Liver (tissue), 9 donors: ENCODE results near the gene GRIP2. TPM values are rescaled to one million over a fixed set of nuclear protein-coding genes. Genes with fewer than 3 reads are reported as not detected.

ENCODE experiments used
- DNase-seq: peaks from one replicate; pipeline ENCODE4 v3.0.0-alpha.2; 2017; ENCODE audit warnings: low spot score
- H3K27ac ChIP-seq, 2 donors: one replicate each; pipeline ENCODE4 v1.7.0; 2013; ENCODE audit warnings: inconsistent platforms in 2 of 2, low read length in 2 of 2, control low read depth in 1 of 2, low read depth in 1 of 2, mild to moderate bottlenecking in 1 of 2
- H3K27me3 ChIP-seq, 4 donors: one replicate each; pipeline versions ENCODE4 v1.6.1 to v1.7.0; 2013; ENCODE audit warnings: low read length in 3 of 4, inconsistent platforms in 1 of 4, mild to moderate bottlenecking in 1 of 4, moderate library complexity in 1 of 4; ENCODE audit not compliant: control insufficient read depth in 4 of 4, insufficient read depth in 4 of 4
- H3K36me3 ChIP-seq, 4 donors: one replicate each; pipeline versions ENCODE4 v1.6.1 to v1.7.0; 2013; ENCODE audit warnings: low read length in 3 of 4, mild to moderate bottlenecking in 3 of 4, low read depth in 1 of 4, moderate library complexity in 1 of 4; ENCODE audit not compliant: control insufficient read depth in 4 of 4, insufficient read depth in 3 of 4
- H3K4me1 ChIP-seq, 4 donors: one replicate each; pipeline versions ENCODE4 v1.6.1 to v1.7.0; 2013; ENCODE audit warnings: low read length in 3 of 4, mild to moderate bottlenecking in 3 of 4, moderate library complexity in 1 of 4; ENCODE audit not compliant: control insufficient read depth in 4 of 4, insufficient read depth in 4 of 4
- H3K4me3 ChIP-seq, 3 donors: one replicate each; pipeline versions ENCODE4 v1.6.1 to v1.7.0; 2013; ENCODE audit warnings: low read length in 3 of 3, control low read depth in 1 of 3, low read depth in 1 of 3, mild to moderate bottlenecking in 1 of 3
- H3K9ac ChIP-seq, 2 donors: one replicate each; pipeline ENCODE4 v1.7.0; 2013; ENCODE audit warnings: low read length in 2 of 2, mild to moderate bottlenecking in 2 of 2, moderate library complexity in 2 of 2, control low read depth in 1 of 2, low read depth in 1 of 2
- H3K9me3 ChIP-seq, 4 donors: one replicate each; pipeline versions ENCODE4 v1.6.1 to v1.7.0; 2013; ENCODE audit warnings: low read length in 3 of 4; ENCODE audit not compliant: control insufficient read depth in 4 of 4
- ATF3 ChIP-seq: IDR thresholded peaks from 2 replicates; pipeline ENCODE4 v1.6.1; 2016; ENCODE audit warnings: antibody characterized with exemption
- EGR1 ChIP-seq, 2 donors: IDR thresholded peaks; 2 replicates each; pipeline ENCODE4 v1.6.1; 2016 to 2018; ENCODE audit warnings: antibody characterized with exemption in 2 of 2, low read depth in 2 of 2
- FOXA1 ChIP-seq: IDR thresholded peaks from 2 replicates; pipeline ENCODE4 v1.6.1; 2016; ENCODE audit warnings: antibody characterized with exemption
- FOXA2 ChIP-seq: IDR thresholded peaks from 2 replicates; pipeline ENCODE4 v1.6.1; 2016; ENCODE audit warnings: antibody characterized with exemption
- GABPA ChIP-seq, 2 donors: IDR thresholded peaks in 1 of 2; conservative IDR thresholded peaks in 1 of 2; 2 replicates each; pipeline ENCODE4 v1.6.1; 2016; ENCODE audit warnings: antibody characterized with exemption in 2 of 2, mild to moderate bottlenecking in 1 of 2, moderate library complexity in 1 of 2
- HNF4A ChIP-seq, 2 donors: conservative IDR thresholded peaks; 2 replicates each; pipeline ENCODE4 v1.6.1; 2016; ENCODE audit warnings: antibody characterized with exemption in 2 of 2, mild to moderate bottlenecking in 2 of 2
- HNF4G ChIP-seq: IDR thresholded peaks from 2 replicates; pipeline ENCODE4 v1.6.1; 2016; ENCODE audit warnings: antibody characterized with exemption
- JUND ChIP-seq, 2 donors: IDR thresholded peaks; 2 replicates each; pipeline ENCODE4 v1.6.1; 2016; ENCODE audit warnings: antibody characterized with exemption in 2 of 2
- MAX ChIP-seq: IDR thresholded peaks from 2 replicates; pipeline ENCODE4 v1.6.1; 2016; ENCODE audit warnings: antibody characterized with exemption
- NR2F2 ChIP-seq: IDR thresholded peaks from 2 replicates; pipeline ENCODE4 v1.6.1; 2016; ENCODE audit warnings: antibody characterized with exemption
- RAD21 ChIP-seq, 2 donors: IDR thresholded peaks; 2 replicates each; pipeline ENCODE4 v1.6.1; 2016; ENCODE audit warnings: antibody characterized with exemption in 2 of 2, mild to moderate bottlenecking in 2 of 2
- REST ChIP-seq: IDR thresholded peaks from 2 replicates; pipeline ENCODE4 v1.6.1; 2016; ENCODE audit warnings: antibody characterized with exemption, mild to moderate bottlenecking
- RXRA ChIP-seq, 2 donors: IDR thresholded peaks; 2 replicates each; pipeline ENCODE4 v1.6.1; 2017 to 2018; ENCODE audit warnings: antibody characterized with exemption in 2 of 2, mild to moderate bottlenecking in 1 of 2
- SP1 ChIP-seq: IDR thresholded peaks from 2 replicates; pipeline ENCODE4 v1.6.1; 2018; ENCODE audit warnings: antibody characterized with exemption, mild to moderate bottlenecking
- TAF1 ChIP-seq: conservative IDR thresholded peaks from 2 replicates; pipeline ENCODE4 v1.6.1; 2016; ENCODE audit warnings: antibody characterized with exemption, mild to moderate bottlenecking
- YY1 ChIP-seq: IDR thresholded peaks from 2 replicates; pipeline ENCODE4 v1.6.1; 2016; ENCODE audit warnings: antibody characterized with exemption, mild to moderate bottlenecking
- ZBTB33 ChIP-seq: IDR thresholded peaks from 2 replicates; pipeline ENCODE4 v1.6.1; 2016; ENCODE audit warnings: antibody characterized with exemption
- WGBS: extraction: QIAGEN DNeasy Blood & Tissue Kit; methylation state at CpG from one replicate; pipeline ENCODE4 v1.1.7; 2013; 5-methylcytosine and 5-hydroxymethylcytosine counted together
- polyA plus RNA-seq, 2 donors: library from polyadenylated mRNA; stranded (reverse) in 1 of 2; unstranded in 1 of 2; fragments of 200-250 nt in 1 of 2; fragments of >200 nt in 1 of 2; fragmentation: Nextera tagmentation in 1 of 2; extraction: Ambion mirVana in 1 of 2; gene quantifications; one replicate each; pipeline versions ENCODE4 v1.2.1 to v1.2.3, GENCODE V29; 2013 to 2015
- total RNA-seq, 2 donors: library from RNA; depleted of rRNA; stranded (reverse); fragments of >200 nt; gene quantifications; one replicate each; pipeline ENCODE4 v1.2.3, GENCODE V29; 2014
- TF ChIP-seq, protein P1 (sequence below): fragments of 150-350 bp; IDR thresholded peaks from 2 replicates; pipeline ENCODE4 v1.5.1; 2017; ENCODE audit warnings: improper control_type of control experiment, low read depth, low read length; ENCODE audit not compliant: missing input control
- donor health status: healthy.
- donor health status: healthy.
- donor health status: healthy.
- donor health status: healthy.
- donor health status: healthy.

Gene GRIP2
- total and polyA plus RNA-seq, 4 donors = 0.05 to 0.33 (median 0.09) TPM; not detected in 1

- no peaks in the 10 kb centered on the region for H3K36me3 ChIP-seq
Measured at GRCh38 chr3:14488286-14489041, 51.7 kb downstream of the GRIP2 start.

More at GRCh38 chr3:14488286-14489041, 51.7 kb downstream of the GRIP2 start:
- Histone ChIP-seq H3K27ac (no peak overlapping the region), H3K4me1 (no peaks in the 10 kb centered on the region), H3K27me3 (no peaks in the 10 kb centered on the region), H3K9me3 (no peaks in the 10 kb centered on the region), H3K9ac (no peak overlapping the region), H3K4me3 (no peak overlapping the region)
- 67% methylated on average over 7 of the region's 7 CpGs for WGBS
- no peak for DNase-seq
- no peak for TF ChIP-seq FOXA1
- no peak for TF ChIP-seq SP1
- TF ChIP-seq EGR1 (IDR thresholded peaks at IDR 0.05; ENCODE audit: low read depth in 2 of 2) = no peak
- no peak for TF ChIP-seq HNF4G
- TF ChIP-seq FOXA2 = no peak
- TF ChIP-seq MAX = no peak
- no peak for TF ChIP-seq HNF4A (conservative IDR thresholded peaks at IDR 0.05)
- TF ChIP-seq, protein P1, sequence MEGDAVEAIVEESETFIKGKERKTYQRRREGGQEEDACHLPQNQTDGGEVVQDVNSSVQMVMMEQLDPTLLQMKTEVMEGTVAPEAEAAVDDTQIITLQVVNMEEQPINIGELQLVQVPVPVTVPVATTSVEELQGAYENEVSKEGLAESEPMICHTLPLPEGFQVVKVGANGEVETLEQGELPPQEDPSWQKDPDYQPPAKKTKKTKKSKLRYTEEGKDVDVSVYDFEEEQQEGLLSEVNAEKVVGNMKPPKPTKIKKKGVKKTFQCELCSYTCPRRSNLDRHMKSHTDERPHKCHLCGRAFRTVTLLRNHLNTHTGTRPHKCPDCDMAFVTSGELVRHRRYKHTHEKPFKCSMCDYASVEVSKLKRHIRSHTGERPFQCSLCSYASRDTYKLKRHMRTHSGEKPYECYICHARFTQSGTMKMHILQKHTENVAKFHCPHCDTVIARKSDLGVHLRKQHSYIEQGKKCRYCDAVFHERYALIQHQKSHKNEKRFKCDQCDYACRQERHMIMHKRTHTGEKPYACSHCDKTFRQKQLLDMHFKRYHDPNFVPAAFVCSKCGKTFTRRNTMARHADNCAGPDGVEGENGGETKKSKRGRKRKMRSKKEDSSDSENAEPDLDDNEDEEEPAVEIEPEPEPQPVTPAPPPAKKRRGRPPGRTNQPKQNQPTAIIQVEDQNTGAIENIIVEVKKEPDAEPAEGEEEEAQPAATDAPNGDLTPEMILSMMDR = no peak
- TF ChIP-seq ZBTB33 = no peak
- TF ChIP-seq RAD21 (IDR thresholded peaks at IDR 0.05) = no peak
- no peak for TF ChIP-seq TAF1
- TF ChIP-seq NR2F2 = no peak
- TF ChIP-seq JUND (IDR thresholded peaks at IDR 0.05) = no peak
- TF ChIP-seq RXRA (IDR thresholded peaks at IDR 0.05) = no peak
- no peak for TF ChIP-seq YY1
- TF ChIP-seq GABPA (IDR thresholded peaks at IDR 0.05 in 1 of 2, conservative IDR thresholded peaks at IDR 0.05 in 1 of 2) = no peak
- no peak for TF ChIP-seq REST
- no peak for TF ChIP-seq ATF3
